KG1 (cell line): ENCODE data around the gene ADPRHL1.

Experiments used
- DNase-seq: peaks from one replicate; lab custom pipeline; 2025; lab: John Stamatoyannopoulos, UW

ADPRHL1 gene

GRCh38 chr13:113415032-113415431, 38.3 kb downstream of the ADPRHL1 start:
- DNase-seq = no peak

- DNase-seq = no peak
Measured at GRCh38 chr13:113414335-113414734, 39.0 kb downstream of the ADPRHL1 start.

GRCh38 chr13:113413898-113414282, 39.4 kb downstream of the ADPRHL1 start:
- no peak for DNase-seq

- no peak for DNase-seq
Measured at GRCh38 chr13:113413178-113413897, 40.0 kb downstream of the ADPRHL1 start.

GRCh38 chr13:113412440-113412839, 40.8 kb downstream of the ADPRHL1 start:
- DNase-seq = no peak

- DNase-seq = no peak
Measured at GRCh38 chr13:113411216-113412023, 41.9 kb downstream of the ADPRHL1 start.

GRCh38 chr13:113410472-113411201, 42.7 kb downstream of the ADPRHL1 start:
- no peak for DNase-seq

- DNase-seq = no peak
Measured at GRCh38 chr13:113408562-113408961, 44.7 kb downstream of the ADPRHL1 start.

GRCh38 chr13:113407531-113408393, 45.5 kb downstream of the ADPRHL1 start:
- DNase-seq = no peak

- no peak for DNase-seq
Measured at GRCh38 chr13:113407103-113407530, 46.2 kb downstream of the ADPRHL1 start.

GRCh38 chr13:113406321-113407102, 46.8 kb downstream of the ADPRHL1 start:
- DNase-seq = no peak

GRCh38 chr13:113405481-113406300, 47.6 kb downstream of the ADPRHL1 start:
- DNase-seq = no peak

GRCh38 chr13:113404723-113405471, 48.4 kb downstream of the ADPRHL1 start:
- DNase-seq = no peak

GRCh38 chr13:113404366-113404722, 48.9 kb downstream of the ADPRHL1 start:
- no peak for DNase-seq

- no peak for DNase-seq
Measured at GRCh38 chr13:113403255-113404104, 49.8 kb downstream of the ADPRHL1 start.

GRCh38 chr13:113402471-113403254, 50.6 kb downstream of the ADPRHL1 start:
- DNase-seq = no peak
